Fibroblast of mammary gland (primary cell): ENCODE data around the gene TET1.
A peak's percentile ranks its signal among the peaks of the same experiment; 100 is the strongest.

ENCODE experiments used
- DNase-seq: peaks from one replicate; pipeline ENCODE4 v3.0.0-alpha.2; 2010; ENCODE audit warnings: low read depth
- H3K4me3 ChIP-seq: 2 replicates; pipeline ENCODE4 v1.5.1; 2011; ENCODE audit warnings: low read depth, mild to moderate bottlenecking, low read length, moderate library complexity; ENCODE audit not compliant: control insufficient read depth
- TF ChIP-seq, protein P1 (sequence below): conservative IDR thresholded peaks from 2 replicates; pipeline ENCODE4 v1.5.1; 2011; ENCODE audit warnings: low read depth, low read length, inconsistent platforms; ENCODE audit not compliant: control insufficient read depth, insufficient read depth

TET1 gene

DNA sequence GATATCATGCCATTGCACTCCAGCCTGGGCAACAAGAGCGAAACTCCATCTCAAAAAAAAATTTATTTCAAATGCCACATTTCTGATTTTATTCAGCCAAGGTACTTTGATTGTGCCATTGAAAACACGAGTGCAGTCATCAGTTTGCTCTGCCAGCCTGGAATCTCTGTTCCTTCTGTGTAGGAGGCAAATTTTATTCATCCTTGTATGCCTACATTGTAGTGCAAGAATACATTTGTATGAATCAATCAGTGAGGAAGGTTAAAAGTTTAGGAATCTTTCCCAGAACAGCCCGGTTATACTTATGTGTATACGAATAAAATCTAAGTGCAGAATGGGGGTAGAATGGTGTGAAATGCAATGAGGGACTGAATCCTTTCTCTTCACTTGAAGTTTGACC is 886 bp upstream of the TET1 start:
- TF ChIP-seq, protein P1, sequence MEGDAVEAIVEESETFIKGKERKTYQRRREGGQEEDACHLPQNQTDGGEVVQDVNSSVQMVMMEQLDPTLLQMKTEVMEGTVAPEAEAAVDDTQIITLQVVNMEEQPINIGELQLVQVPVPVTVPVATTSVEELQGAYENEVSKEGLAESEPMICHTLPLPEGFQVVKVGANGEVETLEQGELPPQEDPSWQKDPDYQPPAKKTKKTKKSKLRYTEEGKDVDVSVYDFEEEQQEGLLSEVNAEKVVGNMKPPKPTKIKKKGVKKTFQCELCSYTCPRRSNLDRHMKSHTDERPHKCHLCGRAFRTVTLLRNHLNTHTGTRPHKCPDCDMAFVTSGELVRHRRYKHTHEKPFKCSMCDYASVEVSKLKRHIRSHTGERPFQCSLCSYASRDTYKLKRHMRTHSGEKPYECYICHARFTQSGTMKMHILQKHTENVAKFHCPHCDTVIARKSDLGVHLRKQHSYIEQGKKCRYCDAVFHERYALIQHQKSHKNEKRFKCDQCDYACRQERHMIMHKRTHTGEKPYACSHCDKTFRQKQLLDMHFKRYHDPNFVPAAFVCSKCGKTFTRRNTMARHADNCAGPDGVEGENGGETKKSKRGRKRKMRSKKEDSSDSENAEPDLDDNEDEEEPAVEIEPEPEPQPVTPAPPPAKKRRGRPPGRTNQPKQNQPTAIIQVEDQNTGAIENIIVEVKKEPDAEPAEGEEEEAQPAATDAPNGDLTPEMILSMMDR = no peak
- DNase-seq = no peak
- no peak overlapping the region for H3K4me3 ChIP-seq

DNA sequence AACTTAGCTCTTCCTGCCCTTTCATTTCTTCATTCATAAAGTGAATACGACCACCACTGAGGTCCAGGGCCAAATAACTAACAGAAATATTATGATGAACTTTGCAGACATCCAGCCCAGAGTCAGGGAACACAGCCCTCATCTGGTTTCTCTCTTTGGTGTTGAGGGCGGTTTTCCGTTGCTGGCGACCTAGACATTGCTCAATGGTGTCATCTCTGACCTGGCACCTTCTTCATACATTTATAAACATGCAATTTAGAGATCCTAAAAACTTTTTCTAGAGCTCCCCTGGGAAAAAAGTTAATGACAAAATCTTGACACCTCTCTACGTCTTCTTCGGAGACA is 324 bp upstream of the TET1 start:
- TF ChIP-seq, protein P1 = no peak
- peak overlapping the region; percentile 74 for H3K4me3 ChIP-seq
- DNase-seq = no peak

DNA sequence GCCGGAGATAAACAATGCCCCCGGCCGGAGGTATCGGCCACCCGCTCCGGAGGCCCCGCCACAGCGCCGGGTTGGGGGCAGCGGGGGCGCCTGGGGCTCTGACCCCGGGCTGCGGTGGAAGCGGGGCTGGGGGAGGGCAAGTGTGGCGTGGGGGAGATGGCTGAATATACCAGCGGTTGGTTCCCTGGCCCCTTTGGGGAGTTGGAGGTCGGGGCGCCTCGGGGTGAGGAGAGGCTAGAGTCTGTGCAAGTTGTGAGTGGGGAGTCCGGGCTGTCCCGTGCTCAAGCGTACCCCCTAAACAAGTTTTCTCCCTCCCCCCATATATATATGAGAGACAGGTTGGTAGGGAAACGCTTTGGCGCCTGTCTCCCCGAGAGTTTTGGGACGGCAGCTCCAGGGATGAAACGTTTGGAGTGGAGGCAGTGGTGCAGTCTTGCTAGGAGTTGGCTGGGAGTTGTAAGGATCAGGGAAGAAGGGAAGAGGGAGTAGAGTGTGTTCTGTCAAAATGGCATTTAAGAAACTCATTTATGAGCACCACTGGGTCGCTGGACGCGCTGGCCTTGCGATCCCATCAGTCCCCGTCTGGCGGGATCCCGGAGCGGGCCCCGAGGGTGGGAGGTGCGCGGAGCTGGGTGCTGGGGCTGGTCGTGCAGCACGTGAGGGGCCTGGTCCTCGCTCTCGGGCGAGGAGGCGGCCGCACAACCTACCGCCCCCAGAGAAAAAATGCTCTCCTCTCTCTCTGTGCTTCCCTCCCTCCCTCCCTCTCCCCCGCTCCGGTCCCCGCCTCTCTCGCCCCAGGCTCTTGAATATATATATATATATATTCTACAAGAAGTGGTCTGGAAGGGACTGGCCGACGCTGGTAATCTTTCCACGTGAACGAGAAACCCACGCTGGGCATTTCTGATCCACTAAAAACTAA is 1.1 kb downstream of the TET1 start:
- DNase-seq = peak; percentile 38
- H3K4me3 ChIP-seq = peak overlapping the region; percentile 74

DNA sequence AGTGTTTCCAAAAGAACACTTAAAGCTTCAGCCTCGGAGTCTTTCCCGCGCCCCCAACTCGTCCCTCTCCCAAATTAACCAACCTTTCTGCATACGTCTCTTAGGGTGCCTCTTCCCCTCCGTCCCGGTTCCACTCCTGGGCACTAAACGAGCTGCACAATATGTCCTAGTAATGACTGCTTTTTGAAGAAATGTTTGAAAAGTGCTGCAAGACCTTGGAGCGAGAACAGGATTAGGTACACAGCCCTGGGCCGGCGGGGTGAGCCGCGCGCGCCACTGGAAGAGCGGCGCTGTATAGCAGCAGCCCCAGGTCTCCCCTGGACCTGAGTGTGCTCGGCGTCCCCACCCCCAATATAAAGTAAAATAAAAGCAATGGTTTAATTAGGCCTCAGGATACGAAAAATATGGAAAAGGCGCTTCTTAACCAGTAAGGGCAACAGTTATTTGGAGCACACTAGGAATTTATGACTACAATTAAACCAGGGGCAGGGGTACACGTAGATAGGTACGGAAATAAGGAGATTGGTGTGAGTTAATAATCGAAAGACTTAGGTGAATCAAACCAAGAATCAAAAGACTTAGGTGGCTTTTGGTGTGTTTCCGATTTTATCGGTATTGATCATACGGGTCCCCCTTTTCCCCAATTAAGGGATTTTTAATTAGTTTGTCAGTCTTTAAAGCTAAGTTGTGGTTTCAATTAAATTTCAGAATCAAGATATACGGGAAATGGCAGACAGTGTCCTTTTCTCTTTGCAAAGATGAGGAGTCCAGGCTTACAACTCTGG is 1.9 kb downstream of the TET1 start:
- peak overlapping the region; percentile 74 for H3K4me3 ChIP-seq
- peak; percentile 21 for DNase-seq
- TF ChIP-seq, protein P1 = no peak

More for the DNA sequence above, 1.1 kb downstream of the TET1 start:
- TF ChIP-seq, protein P1 = no peak

DNA sequence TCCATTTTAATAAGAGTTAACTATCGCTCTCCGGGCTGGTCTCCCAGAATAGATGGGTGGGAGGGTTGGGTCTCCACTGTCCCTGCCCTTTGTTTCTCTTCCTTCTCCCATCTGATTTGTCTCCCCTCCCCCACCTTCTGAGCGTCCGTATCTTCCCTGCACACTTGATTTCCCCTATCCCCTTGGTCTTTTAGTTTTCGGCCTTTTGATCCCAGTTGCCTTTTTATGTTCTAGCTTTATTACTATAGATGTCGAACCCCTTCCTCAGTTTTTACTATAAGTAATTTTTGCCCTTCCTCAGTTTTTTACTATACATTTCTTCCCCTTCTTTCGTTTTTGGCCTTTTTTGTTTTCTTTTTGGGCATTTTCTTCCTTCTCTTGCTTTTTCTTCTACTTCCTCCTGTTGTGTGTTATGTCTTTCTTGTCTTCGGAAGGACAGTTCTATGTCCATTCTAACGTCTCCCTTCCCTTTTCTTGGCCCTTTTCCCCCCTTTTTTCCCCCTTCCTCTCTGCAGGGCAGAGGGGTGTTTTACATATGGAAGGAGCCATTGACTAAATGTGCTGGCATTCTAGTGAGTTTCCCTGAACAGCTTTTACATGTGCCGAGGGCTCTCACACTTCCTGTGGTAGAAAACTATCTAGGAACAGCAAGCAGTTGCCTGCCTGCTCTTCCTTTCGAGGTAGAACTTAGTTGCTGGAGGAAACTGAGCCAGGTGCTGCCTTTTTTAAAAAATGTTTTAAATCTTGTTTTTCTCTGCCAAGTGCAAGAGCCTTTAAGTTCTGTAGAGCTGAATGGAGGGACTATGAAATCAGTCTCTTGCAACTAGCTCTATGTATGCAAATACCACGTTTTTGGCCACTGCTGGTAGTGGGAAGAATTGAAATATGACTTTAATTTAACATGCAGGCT is 2.8 kb downstream of the TET1 start:
- peak overlapping the region; percentile 74 for H3K4me3 ChIP-seq
- TF ChIP-seq, protein P1 = no peak
- DNase-seq = peak; percentile 70

DNA sequence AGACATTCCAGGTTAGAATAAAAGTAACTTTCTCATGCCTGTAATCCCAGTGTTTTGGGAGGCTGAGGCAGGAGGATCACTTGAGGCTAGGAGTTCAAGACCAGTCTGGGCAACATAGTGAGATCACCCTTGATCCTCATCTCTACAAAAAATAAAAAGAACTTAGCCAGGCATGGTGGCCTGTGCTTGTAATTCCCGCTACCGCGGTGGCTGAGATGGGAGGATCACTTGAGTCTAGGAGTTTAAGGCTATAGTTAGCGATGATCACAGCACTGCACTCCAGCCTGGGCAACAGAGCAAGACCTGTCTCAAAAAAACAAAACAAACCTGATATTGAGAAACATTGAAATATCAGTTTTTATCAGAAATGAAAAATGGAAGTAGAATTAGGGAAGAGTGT is 4.6 kb downstream of the TET1 start:
- TF ChIP-seq, protein P1 = no peak
- DNase-seq = no peak
- H3K4me3 ChIP-seq = no peak overlapping the region
